ENCODE results near the gene CDK5RAP2.
"Not testable (repeated sequence)": the region's sequence is repeated elsewhere in the genome, so short reads cannot be mapped to it uniquely, and the experiment has no call there.

CDK5RAP2 gene

DNA sequence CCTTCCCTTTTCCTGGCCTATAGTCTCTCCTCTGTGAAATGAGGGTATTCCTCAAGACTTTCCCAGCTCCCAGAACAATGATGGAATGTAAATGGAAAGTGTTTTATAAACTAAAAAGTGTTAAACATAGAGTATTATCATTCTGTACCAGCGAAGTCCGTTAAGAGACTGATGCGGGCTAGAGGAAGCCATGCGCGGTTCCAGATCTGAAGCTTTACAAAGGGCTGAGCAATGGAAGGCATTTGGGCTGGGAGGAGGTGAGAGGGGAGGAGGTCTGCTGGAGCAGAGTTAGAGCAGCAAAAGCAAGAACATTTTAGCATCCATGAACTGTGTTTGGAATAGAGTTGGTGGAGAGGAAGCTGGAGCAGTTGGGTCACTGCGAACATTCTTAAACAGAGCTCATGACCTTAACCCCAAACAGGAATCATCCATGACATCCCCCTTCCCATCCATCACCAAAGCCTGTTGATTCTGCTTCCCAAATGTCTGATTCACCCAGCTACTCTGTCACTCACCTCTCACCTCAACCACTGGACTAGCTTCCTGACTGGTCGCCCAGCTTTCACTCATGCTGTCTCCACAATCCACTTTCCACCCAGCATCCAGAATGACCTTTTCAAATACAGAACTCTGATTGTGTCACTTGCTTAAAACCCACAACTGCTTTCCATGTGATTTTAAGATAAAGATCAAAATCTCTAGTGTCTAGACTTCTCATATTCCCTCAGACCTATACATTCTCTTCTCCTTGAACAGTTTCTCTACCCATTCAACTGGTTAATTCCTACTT, 37.1 kb downstream of the CDK5RAP2 start:
- no peak for DNase-seq

- no peak for DNase-seq
These were observed 38.0 kb downstream of the CDK5RAP2 start for GRCh38 chr9:120541921-120542320.

GRCh38 chr9:120539951-120540350, 40.0 kb downstream of the CDK5RAP2 start:
- no peak for DNase-seq

DNA sequence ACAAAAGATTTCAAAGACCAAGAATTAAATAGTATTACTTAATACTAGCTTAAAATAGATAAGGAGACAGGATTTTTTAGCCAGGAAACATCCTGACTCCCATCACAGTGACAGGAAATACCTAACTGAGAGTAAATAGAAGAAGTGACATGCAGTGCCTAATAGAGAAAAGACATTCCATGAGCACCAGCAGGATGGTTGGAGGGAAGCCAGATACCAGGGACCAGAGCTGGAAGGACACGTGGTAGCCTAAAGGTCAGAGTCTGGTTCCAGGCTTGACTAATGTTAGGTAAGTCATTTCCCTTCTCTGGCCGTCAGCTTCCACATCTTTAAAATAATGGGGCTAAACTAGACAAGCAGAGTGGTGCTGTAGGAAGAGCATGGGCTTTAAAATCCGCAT, 41.6 kb downstream of the CDK5RAP2 start:
- DNase-seq: no peak

GRCh38 chr9:120536949-120537640, 42.9 kb downstream of the CDK5RAP2 start:
- no peak for DNase-seq

GRCh38 chr9:120536094-120536493, 43.9 kb downstream of the CDK5RAP2 start:
- no peak for DNase-seq

- no peak for DNase-seq
These were observed 45.7 kb downstream of the CDK5RAP2 start for GRCh38 chr9:120534266-120534665.

DNA sequence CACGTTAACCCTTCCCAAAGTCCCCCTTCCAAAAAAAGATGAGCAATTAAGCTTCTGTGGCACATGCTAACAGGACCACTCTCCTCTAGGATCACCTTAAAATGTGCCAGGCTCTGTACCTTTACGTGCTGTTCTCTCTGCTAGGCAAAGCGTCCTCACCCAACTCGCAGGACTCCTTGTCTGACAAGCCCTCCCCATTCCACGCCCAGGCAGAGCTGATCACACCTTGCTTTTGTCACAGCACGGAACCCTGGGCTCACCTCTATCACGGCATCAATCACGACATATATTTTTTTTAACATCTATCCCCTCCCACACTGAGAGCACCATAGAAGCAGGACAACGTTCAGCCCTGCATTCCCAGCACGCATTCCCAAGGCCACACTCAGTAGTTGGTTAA, 47.1 kb downstream of the CDK5RAP2 start:
- no peak for DNase-seq

- DNase-seq: no peak
These were observed 47.5 kb downstream of the CDK5RAP2 start for GRCh38 chr9:120532475-120532874.

DNA sequence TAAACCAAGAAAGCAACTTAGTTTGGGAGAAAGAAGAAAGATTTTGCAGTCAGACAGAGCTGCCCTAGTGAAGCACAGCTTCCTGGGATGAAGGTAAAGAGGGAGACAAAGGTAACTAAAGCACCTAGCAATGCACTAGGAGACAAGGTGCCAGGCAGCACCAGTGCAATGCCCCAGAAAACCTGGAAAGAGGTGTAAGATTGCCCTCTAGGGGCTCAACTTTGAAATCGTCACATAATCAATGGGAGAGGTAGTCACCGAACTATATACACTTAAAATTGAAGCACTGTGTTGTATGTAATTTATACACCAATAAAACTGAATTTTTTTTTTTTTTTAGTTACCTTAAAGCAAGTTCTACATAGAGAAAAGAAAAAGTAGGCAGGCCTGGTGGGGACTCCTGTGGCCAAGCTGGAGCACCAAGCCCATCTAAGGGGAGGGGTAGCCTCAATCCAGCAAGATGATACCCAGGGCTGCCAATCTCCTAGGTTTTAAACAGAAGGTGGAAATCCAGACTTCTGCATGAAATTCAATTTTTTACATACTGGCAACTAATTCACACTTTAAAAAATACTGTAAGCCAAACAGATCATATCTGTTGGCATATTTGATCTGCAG, 48.2 kb downstream of the CDK5RAP2 start:
- DNase-seq: no peak

DNA sequence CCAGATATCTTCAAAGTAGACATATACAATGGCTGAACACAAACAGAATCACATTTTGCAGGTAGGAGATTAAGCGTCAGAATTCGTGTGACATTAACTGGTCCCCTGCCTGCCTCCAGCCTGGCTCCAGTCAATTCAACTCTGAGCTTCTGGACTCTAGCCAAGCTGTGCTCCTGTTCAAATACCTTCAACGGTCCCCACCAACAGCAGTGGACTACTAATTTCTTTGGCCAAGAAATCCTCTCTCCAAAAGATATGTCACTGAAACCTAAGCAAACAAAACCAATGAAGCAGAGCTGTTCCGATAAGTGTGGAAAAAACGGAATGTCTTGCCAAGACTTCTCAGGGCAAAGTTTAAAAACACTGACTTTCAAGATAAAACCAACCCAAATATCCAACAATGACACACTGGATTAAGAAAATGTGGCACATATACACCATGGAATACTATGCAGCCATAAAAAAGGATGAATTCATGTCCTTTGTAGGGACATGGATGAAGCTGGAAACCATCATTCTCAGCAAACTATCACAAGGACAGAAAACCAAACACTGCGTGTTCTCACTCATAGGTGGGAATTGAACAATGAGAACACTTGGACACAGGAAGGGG, 49.6 kb downstream of the CDK5RAP2 start:
- not testable (repeated sequence) for DNase-seq

- no peak for DNase-seq
These were observed 51.1 kb downstream of the CDK5RAP2 start for GRCh38 chr9:120528829-120529228.

DNA sequence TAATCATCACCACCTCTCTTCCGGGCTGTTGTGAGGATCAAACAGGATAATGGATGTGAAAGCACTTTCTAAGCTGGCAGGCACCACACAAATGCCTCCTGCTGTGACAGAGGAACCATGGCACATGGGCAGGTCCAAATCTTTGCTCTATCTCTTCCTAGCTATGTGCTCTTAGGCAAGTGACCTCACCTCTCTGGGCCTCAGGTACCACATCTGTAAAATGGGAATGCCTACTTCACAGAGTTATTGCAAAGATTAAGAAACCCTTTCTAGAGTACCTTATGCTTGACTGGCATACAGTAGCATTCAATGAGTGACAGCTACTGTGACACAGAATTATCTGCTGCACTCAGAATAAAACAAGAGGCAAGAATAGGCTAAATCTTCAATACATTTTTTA, 51.6 kb downstream of the CDK5RAP2 start:
- no peak for DNase-seq

- no peak for DNase-seq
These were observed 53.4 kb downstream of the CDK5RAP2 start for GRCh38 chr9:120526534-120526933.

GRCh38 chr9:120524863-120525262, 55.1 kb downstream of the CDK5RAP2 start:
- DNase-seq: no peak

- no peak for DNase-seq
These were observed 55.9 kb downstream of the CDK5RAP2 start for GRCh38 chr9:120524038-120524437.

DNA sequence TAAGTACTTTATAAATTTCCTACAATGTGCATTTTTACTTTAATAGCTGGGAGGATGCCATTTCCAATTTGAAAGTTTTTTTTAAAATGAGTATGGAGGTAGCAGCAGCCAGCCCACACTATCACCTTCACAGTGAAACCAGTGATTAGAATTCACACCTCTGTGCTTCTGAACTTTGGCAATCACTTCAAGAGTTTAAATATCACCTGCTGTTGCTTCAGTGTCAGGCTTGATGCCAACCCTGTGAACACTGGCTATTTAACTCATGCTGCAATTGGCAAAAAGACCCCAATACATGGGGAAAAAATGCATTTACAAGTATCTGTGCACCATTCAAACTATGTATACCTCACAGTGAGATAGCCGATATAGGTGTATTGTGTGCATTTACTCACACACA, 57.4 kb downstream of the CDK5RAP2 start:
- no peak for DNase-seq

GRCh38 chr9:120522032-120522431, 57.9 kb downstream of the CDK5RAP2 start:
- no peak for DNase-seq

DNA sequence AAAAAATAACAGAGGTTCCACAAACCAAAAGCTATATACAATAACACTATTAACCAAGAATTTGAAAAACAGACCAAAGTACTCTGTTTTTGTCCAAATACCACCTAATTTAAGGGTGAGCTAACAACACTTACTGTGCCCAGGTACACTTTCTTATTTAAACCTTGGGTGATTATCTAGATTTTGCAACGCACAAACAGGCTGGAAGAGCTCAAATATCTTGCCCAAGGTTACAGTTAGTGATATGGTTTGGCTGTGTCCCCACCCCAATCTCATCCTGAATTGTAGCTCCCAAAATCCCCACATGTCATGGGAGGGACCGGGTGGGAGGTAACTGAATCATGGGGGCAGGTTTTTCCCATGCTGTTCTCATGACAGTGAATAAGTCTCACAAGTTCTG, 58.9 kb downstream of the CDK5RAP2 start:
- DNase-seq: no peak

- DNase-seq: not testable (repeated sequence)
These were observed 64.0 kb downstream of the CDK5RAP2 start for GRCh38 chr9:120515996-120516395.

GRCh38 chr9:120515481-120515880, 64.5 kb downstream of the CDK5RAP2 start:
- not testable (repeated sequence) for DNase-seq

GRCh38 chr9:120514405-120514804, 65.6 kb downstream of the CDK5RAP2 start:
- DNase-seq: no peak

- DNase-seq: no peak
These were observed 66.1 kb downstream of the CDK5RAP2 start for GRCh38 chr9:120513825-120514396.

Measured in NCI-H1436 treated with DMSO at 0.1 percent for 48 hours (cell line).